CD4-positive, alpha-beta memory T cell (primary cell): ENCODE results near the gene LTBP1. TPM values are rescaled to one million over a fixed set of nuclear protein-coding genes. Genes with fewer than 3 reads are reported as not detected.

Experiments used
- CTCF ChIA-PET: fragments of 350-600 bp; sonication (Branson Sonifier 250); formaldehyde crosslinking; loops from one replicate; lab custom pipeline; 2021; ENCODE audit warnings: inconsistent platforms; ENCODE audit not compliant: partially characterized antibody; lab: Charles Lee
- POLR2A ChIA-PET: fragments of 350-600 bp; sonication (Branson Sonifier 250); formaldehyde crosslinking; loops from one replicate; lab custom pipeline; 2021; ENCODE audit not compliant: partially characterized antibody; lab: Charles Lee
- DNase-seq, 5 donors: peaks; one replicate each; pipeline versions ENCODE4 v3.0.0 to v3.0.0-alpha.2; 2020 to 2022; ENCODE audit warnings: mixed read lengths in 1 of 5
- H3K27ac ChIP-seq: one replicate; pipeline ENCODE4 v1.7.0; 2013; ENCODE audit warnings: low read depth, low read length
- H3K27me3 ChIP-seq: 2 replicates; pipeline ENCODE4 v1.7.0; 2013; ENCODE audit warnings: mild to moderate bottlenecking, low read length, moderate library complexity; ENCODE audit not compliant: insufficient read depth
- H3K36me3 ChIP-seq: 2 replicates; pipeline ENCODE4 v1.7.0; 2013; ENCODE audit warnings: mild to moderate bottlenecking, low read length, moderate library complexity; ENCODE audit not compliant: insufficient read depth
- H3K4me1 ChIP-seq: 2 replicates; pipeline ENCODE4 v1.7.0; 2013; ENCODE audit warnings: mild to moderate bottlenecking, low read length, moderate library complexity; ENCODE audit not compliant: insufficient read depth
- H3K4me3 ChIP-seq, 2 donors: one replicate each; pipeline ENCODE4 v1.7.0; 2013; ENCODE audit warnings: low read length in 2 of 2, mild to moderate bottlenecking in 1 of 2
- H3K9me3 ChIP-seq, 2 donors: one replicate each; pipeline ENCODE4 v1.7.0; 2013; ENCODE audit warnings: low read length in 2 of 2, control low read depth in 1 of 2; ENCODE audit not compliant: control insufficient read depth in 1 of 2
- H3K27ac Mint-ChIP-seq, 7 donors: one replicate each; pipeline ENCODE4 v1.8.0; 2020 to 2021; ENCODE audit warnings: mixed read lengths in 7 of 7, mild to moderate bottlenecking in 6 of 7, inconsistent platforms in 3 of 7, moderate library complexity in 3 of 7
- H3K27me3 Mint-ChIP-seq, 2 donors: one replicate each; pipeline ENCODE4 v1.8.0; 2020 to 2021; ENCODE audit warnings: mixed read lengths in 2 of 2
- H3K36me3 Mint-ChIP-seq, 2 donors: one replicate each; pipeline ENCODE4 v1.8.0; 2020 to 2021; ENCODE audit warnings: mixed read lengths in 2 of 2, inconsistent platforms in 1 of 2, mild to moderate bottlenecking in 1 of 2
- H3K4me1 Mint-ChIP-seq, 4 donors: one replicate each; pipeline ENCODE4 v1.8.0; 2020 to 2021; ENCODE audit warnings: mixed read lengths in 4 of 4, mild to moderate bottlenecking in 1 of 4
- H3K4me3 Mint-ChIP-seq, 8 donors: one replicate each; pipeline ENCODE4 v1.8.0; 2020 to 2021; ENCODE audit warnings: mixed read lengths in 8 of 8, mild to moderate bottlenecking in 7 of 8, moderate library complexity in 6 of 8, inconsistent platforms in 3 of 8
- H3K9me3 Mint-ChIP-seq, 8 donors: one replicate each; pipeline ENCODE4 v1.8.0; 2020 to 2021; ENCODE audit warnings: mixed read lengths in 8 of 8, mild to moderate bottlenecking in 5 of 8, inconsistent platforms in 3 of 8, moderate library complexity in 1 of 8
- intact Hi-C: fragments of 100-400 bp; cut with micrococcal nuclease; formaldehyde crosslinking; loops from one replicate; pipeline ENCODE4 v1.15.1; 2023
- polyA plus RNA-seq, 2 donors: library from polyadenylated mRNA; unstranded; fragments of 300-500 nt; fragmentation: Illumina TruSeq; gene quantifications; one replicate each; pipeline ENCODE4 v1.2.3, GENCODE V29; 2021
- total RNA-seq, 2 experiments: library from RNA; stranded (reverse); gene quantifications; one replicate each; pipeline ENCODE4 v1.2.3, GENCODE V29; 2021

The LTBP1 gene
- total and polyA plus RNA-seq, 4 experiments from 2014 or later, result 0.44 TPM; not detected in 3

- Mint-ChIP-seq H3K4me3 (no peak overlapping the region), H3K27ac (no peak overlapping the region), H3K36me3 (no peaks in the 10 kb centered on the region), H3K9me3 (peaks cover 0 to 3% (median 0%) of the 10 kb centered on the region in 8 donors), H3K27me3 (peaks cover 2 to 4% of the 10 kb centered on the region in 2 donors), H3K4me1 (no peaks in the 10 kb centered on the region)
- H3K4me1 ChIP-seq, result no peaks in the 10 kb centered on the region
- no peaks in the 10 kb centered on the region for H3K27me3 ChIP-seq
- intact Hi-C loops, result no loop called here
- H3K27ac ChIP-seq, result no peak overlapping the region
- ChIA-PET CTCF (no interaction called here), POLR2A (no interaction called here)
- H3K9me3 ChIP-seq, result no peaks in the 10 kb centered on the region
- no peak overlapping the region for H3K4me3 ChIP-seq
- no peak for DNase-seq
- no peaks in the 10 kb centered on the region for H3K36me3 ChIP-seq
Measured at GRCh38 chr2:33238111-33238510, 291.4 kb downstream of the LTBP1 start.

GRCh38 chr2:33240178-33240577, 293.4 kb downstream of the LTBP1 start:
- ChIA-PET POLR2A (no interaction called here), CTCF (no interaction called here)
- no peak for DNase-seq
- Mint-ChIP-seq H3K9me3 (no peaks in the 10 kb centered on the region), H3K4me3 (no peak overlapping the region), H3K27ac (no peak overlapping the region), H3K27me3 (no peaks in the 10 kb centered on the region), H3K4me1 (no peaks in the 10 kb centered on the region), H3K36me3 (no peaks in the 10 kb centered on the region)
- Histone ChIP-seq H3K4me1 (no peaks in the 10 kb centered on the region), H3K4me3 (no peak overlapping the region), H3K27me3 (no peaks in the 10 kb centered on the region), H3K27ac (no peak overlapping the region), H3K36me3 (no peaks in the 10 kb centered on the region), H3K9me3 (no peaks in the 10 kb centered on the region)
- intact Hi-C loops, result no loop called here

GRCh38 chr2:33241072-33241471, 294.3 kb downstream of the LTBP1 start:
- DNase-seq, result no peak
- ChIA-PET POLR2A (no interaction called here), CTCF (no interaction called here)
- no peaks in the 10 kb centered on the region for H3K4me1 Mint-ChIP-seq
- H3K36me3 ChIP-seq, result no peaks in the 10 kb centered on the region
- H3K9me3 Mint-ChIP-seq, result no peaks in the 10 kb centered on the region
- no peaks in the 10 kb centered on the region for H3K27me3 ChIP-seq
- no peaks in the 10 kb centered on the region for H3K9me3 ChIP-seq
- no peaks in the 10 kb centered on the region for H3K4me1 ChIP-seq
- no peak overlapping the region for H3K27ac Mint-ChIP-seq
- H3K4me3 ChIP-seq, result no peak overlapping the region
- no peaks in the 10 kb centered on the region for H3K36me3 Mint-ChIP-seq
- H3K27me3 Mint-ChIP-seq, result no peaks in the 10 kb centered on the region
- no peak overlapping the region for H3K27ac ChIP-seq
- intact Hi-C loops, result no loop called here
- H3K4me3 Mint-ChIP-seq, result no peak overlapping the region

GRCh38 chr2:33241581-33241980, 294.8 kb downstream of the LTBP1 start:
- Mint-ChIP-seq H3K27ac (no peak overlapping the region), H3K4me1 (no peaks in the 10 kb centered on the region), H3K27me3 (peaks cover 0 to 3% of the 10 kb centered on the region in 2 donors), H3K9me3 (no peaks in the 10 kb centered on the region), H3K36me3 (no peaks in the 10 kb centered on the region), H3K4me3 (no peak overlapping the region)
- POLR2A ChIA-PET, result no interaction called here
- H3K27me3 ChIP-seq, result no peaks in the 10 kb centered on the region
- no peaks in the 10 kb centered on the region for H3K4me1 ChIP-seq
- DNase-seq, result no peak
- no peak overlapping the region for H3K27ac ChIP-seq
- no peaks in the 10 kb centered on the region for H3K9me3 ChIP-seq
- H3K36me3 ChIP-seq, result no peaks in the 10 kb centered on the region
- no peak overlapping the region for H3K4me3 ChIP-seq
- CTCF ChIA-PET, result no interaction called here
- intact Hi-C loops, result no loop called here

- Mint-ChIP-seq H3K36me3 (no peaks in the 10 kb centered on the region), H3K4me1 (no peaks in the 10 kb centered on the region), H3K27ac (no peak overlapping the region), H3K4me3 (no peak overlapping the region), H3K9me3 (no peaks in the 10 kb centered on the region), H3K27me3 (peaks cover 0 to 3% of the 10 kb centered on the region in 2 donors)
- intact Hi-C loops, result no loop called here
- CTCF ChIA-PET, result interaction anchor here (0.6 kb wide), 1 partner anchor 1550 kb away, joined by 3 read pairs; no protein-coding TSS in a partner anchor
- POLR2A ChIA-PET, result no interaction called here
- no peak overlapping the region for H3K27ac ChIP-seq
- H3K9me3 ChIP-seq, result no peaks in the 10 kb centered on the region
- H3K27me3 ChIP-seq, result no peaks in the 10 kb centered on the region
- no peak overlapping the region for H3K4me3 ChIP-seq
- DNase-seq, result no peak
- no peaks in the 10 kb centered on the region for H3K36me3 ChIP-seq
- H3K4me1 ChIP-seq, result no peaks in the 10 kb centered on the region
Measured at GRCh38 chr2:33242845-33243244, 296.1 kb downstream of the LTBP1 start.

- intact Hi-C loops, result no loop called here
- H3K4me3 Mint-ChIP-seq, result no peak overlapping the region
- no peaks in the 10 kb centered on the region for H3K9me3 Mint-ChIP-seq
- ChIA-PET CTCF (no interaction called here), POLR2A (no interaction called here)
- H3K27ac Mint-ChIP-seq, result no peak overlapping the region
- H3K27me3 ChIP-seq, result no peaks in the 10 kb centered on the region
- no peak for DNase-seq
- no peaks in the 10 kb centered on the region for H3K4me1 ChIP-seq
- H3K27ac ChIP-seq, result no peak overlapping the region
- no peaks in the 10 kb centered on the region for H3K36me3 Mint-ChIP-seq
- no peaks in the 10 kb centered on the region for H3K9me3 ChIP-seq
- no peak overlapping the region for H3K4me3 ChIP-seq
- H3K4me1 Mint-ChIP-seq, result no peaks in the 10 kb centered on the region
- H3K36me3 ChIP-seq, result no peaks in the 10 kb centered on the region
- H3K27me3 Mint-ChIP-seq, result peaks cover 0 to 4% of the 10 kb centered on the region in 2 donors
Measured at GRCh38 chr2:33246432-33246831, 299.7 kb downstream of the LTBP1 start.

- no peaks in the 10 kb centered on the region for H3K36me3 Mint-ChIP-seq
Measured at GRCh38 chr2:33247365-33247764, 300.6 kb downstream of the LTBP1 start.

More at GRCh38 chr2:33247365-33247764, 300.6 kb downstream of the LTBP1 start:
- ChIA-PET CTCF (no interaction called here), POLR2A (no interaction called here)
- H3K9me3 Mint-ChIP-seq, result no peaks in the 10 kb centered on the region
- no peak overlapping the region for H3K4me3 Mint-ChIP-seq
- Histone ChIP-seq H3K4me3 (no peak overlapping the region), H3K27me3 (no peaks in the 10 kb centered on the region), H3K27ac (no peak overlapping the region), H3K36me3 (no peaks in the 10 kb centered on the region), H3K9me3 (no peaks in the 10 kb centered on the region), H3K4me1 (no peaks in the 10 kb centered on the region)
- DNase-seq, result no peak
- no peak overlapping the region for H3K27ac Mint-ChIP-seq
- intact Hi-C loops, result no loop called here
- H3K4me1 Mint-ChIP-seq, result no peaks in the 10 kb centered on the region
- peaks cover 0 to 4% of the 10 kb centered on the region in 2 donors for H3K27me3 Mint-ChIP-seq
